GM13977 (cell line): Measurements from ENCODE around the gene SLC35E1.

Experiments
- DNase-seq: peaks from one replicate; pipeline ENCODE4 v3.0.0; 2012; ENCODE audit warnings: low spot score
- in situ Hi-C: fragments of 300-500 bp; cut with MboI; formaldehyde crosslinking; loops from one replicate; pipeline ENCODE4 v1.12.0; 2022; ENCODE audit warnings: low sequenced_read_pairs, low pct_unique_long_range_greater_than_20kb, mixed read lengths, inconsistent platforms; ENCODE audit not compliant: unreplicated experiment
- TF ChIP-seq, protein P1 (sequence below): IDR thresholded peaks from 2 replicates; pipeline ENCODE4 v1.5.1; 2012; ENCODE audit warnings: mild to moderate bottlenecking, control low read depth; ENCODE audit not compliant: insufficient read depth; ENCODE audit errors: extremely low read depth, missing control alignments

The SLC35E1 gene

DNA sequence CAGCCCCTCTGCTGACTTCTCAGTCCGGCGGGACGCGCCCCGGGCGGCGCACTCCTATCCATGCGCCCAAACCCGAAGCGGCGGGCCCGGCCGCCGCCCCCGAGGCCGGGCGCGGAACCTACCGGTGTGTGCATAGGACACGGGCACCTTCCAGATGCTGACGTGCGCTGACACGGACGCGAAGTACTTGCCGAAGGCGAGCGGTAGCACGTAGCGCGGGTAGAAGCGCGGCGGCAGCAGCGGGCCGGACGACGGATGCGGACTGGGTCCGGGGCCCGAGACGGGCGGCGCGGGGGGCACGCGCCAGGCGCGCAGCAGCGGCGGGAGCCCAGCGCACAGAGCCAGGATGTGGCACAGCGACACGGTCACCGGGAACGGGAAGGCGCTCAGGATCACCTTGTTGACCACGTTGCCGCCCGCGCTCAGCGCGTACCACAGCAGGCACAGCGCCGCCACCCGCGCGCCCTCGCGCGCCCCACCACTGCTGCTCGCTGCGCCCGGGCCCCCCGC lies 338 bp downstream of the SLC35E1 start:
- TF ChIP-seq, protein P1, sequence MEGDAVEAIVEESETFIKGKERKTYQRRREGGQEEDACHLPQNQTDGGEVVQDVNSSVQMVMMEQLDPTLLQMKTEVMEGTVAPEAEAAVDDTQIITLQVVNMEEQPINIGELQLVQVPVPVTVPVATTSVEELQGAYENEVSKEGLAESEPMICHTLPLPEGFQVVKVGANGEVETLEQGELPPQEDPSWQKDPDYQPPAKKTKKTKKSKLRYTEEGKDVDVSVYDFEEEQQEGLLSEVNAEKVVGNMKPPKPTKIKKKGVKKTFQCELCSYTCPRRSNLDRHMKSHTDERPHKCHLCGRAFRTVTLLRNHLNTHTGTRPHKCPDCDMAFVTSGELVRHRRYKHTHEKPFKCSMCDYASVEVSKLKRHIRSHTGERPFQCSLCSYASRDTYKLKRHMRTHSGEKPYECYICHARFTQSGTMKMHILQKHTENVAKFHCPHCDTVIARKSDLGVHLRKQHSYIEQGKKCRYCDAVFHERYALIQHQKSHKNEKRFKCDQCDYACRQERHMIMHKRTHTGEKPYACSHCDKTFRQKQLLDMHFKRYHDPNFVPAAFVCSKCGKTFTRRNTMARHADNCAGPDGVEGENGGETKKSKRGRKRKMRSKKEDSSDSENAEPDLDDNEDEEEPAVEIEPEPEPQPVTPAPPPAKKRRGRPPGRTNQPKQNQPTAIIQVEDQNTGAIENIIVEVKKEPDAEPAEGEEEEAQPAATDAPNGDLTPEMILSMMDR = peak; percentile 3
- DNase-seq = peak; percentile 62
- in situ Hi-C loops = no loop called here

DNA sequence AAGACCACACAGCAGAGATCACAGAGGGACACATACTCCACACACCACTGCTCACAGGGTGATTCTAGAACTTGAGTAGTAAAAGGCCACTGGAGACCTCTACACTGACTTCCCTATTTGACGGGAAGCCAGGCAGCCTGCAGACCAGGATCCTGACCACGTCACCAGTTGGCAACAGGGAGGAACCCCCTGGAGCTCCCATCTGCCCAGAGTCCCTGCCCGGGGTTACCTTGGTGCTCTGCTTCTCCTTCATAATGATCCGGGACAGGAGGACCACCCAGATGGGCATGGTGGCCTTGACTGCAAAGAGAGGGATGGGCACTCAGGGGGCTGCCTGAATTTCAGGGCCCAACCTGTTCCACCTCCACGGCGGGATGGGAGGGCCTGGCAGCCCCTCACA lies 932 bp downstream of the SLC35E1 start:
- in situ Hi-C loops = no loop called here
- no peak for DNase-seq
- TF ChIP-seq, protein P1 = no peak

DNA sequence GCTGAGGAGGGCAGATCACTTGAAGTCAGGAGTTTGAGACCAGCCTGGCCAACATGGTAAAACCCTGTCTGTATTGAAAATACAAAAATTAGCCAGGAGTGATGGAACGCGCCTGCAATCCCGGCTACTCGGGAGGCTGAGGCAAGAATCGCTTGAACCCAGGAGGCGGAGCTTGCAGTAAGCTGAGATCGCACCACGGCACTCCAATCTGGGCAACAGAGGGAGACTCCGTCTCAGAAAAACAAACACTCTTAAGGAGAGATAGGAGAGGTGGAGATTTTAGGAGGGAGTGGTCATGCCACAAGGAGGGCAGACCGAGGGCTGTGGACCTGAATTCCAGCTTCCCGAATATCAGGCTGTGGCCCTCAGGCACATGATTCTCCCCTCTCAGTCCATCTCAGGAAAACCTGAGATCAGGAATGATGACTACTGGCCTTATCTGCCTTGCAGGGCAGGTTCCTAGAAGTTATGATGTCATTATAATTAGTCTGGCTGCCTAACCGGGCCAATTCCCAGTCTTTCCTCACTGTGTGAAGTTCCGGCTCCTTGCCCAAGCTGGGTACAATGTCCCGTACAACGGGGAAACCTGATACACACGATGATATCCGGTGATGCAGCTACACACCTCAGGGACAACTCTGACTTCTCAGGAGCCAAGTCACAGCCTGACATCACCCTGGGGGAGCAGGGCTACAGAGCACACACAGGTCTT lies 2.5 kb downstream of the SLC35E1 start:
- in situ Hi-C loops = no loop called here
- TF ChIP-seq, protein P1 = no peak
- no peak for DNase-seq

DNA sequence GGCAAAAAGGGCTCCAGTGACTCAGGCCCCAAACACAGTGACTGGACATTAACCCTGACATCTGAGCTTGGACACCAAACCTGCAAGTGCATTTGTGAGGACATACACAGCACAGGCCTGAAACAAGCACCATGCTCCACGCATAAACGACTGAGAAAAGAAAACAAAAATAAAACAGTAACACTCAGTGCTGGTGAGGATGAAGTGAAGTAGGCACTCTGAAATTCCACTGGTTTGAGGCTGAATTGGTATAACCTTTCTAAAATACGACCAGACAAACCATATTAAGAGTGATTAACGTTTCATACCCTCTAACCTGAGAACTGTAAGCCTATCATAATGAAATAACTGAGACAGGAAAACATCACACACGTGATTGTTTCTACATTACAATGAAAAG lies 5.5 kb downstream of the SLC35E1 start:
- in situ Hi-C loops = no loop called here
- DNase-seq = no peak
- TF ChIP-seq, protein P1 = no peak

DNA sequence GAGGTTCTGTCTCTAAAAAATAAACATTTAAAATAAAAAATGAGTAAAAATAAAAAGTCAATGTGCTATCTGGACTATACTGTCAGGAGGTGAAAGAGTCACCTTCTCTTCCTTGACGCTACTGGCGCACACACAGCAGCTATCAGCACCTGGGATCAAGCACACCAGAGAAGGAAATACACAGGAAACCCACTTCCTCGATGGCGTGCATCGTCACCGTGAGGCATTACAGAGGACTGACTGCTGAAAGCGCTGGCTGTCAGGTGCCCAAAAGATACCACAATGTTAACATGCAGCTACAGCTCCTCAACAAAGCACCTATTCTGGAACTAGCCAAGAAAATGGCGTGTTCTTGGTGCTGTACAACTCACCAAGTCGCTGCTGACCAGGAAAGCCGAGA lies 6.1 kb downstream of the SLC35E1 start:
- no peak for DNase-seq
- TF ChIP-seq, protein P1 = no peak
- in situ Hi-C loops = no loop called here

DNA sequence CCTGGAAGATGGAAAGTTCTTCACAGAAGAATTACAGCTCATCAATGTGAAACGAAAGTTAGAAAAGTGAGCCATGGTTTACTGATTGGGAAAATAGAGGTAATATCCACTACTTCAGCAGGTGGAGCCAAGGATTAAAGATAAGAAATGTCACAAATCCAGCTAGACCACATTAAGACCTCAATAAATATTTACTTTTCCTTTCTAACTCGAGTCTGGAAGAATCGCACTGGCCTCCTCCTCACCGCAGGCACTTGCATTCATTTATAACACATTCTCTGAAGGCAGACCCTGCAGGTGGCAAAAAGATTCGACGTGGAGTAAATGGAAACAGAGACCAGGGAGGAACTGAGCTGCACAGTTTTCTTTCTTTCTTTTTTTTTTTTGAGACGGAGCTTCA lies 7.4 kb downstream of the SLC35E1 start:
- TF ChIP-seq, protein P1 = no peak
- no peak for DNase-seq
- in situ Hi-C loops = no loop called here

DNA sequence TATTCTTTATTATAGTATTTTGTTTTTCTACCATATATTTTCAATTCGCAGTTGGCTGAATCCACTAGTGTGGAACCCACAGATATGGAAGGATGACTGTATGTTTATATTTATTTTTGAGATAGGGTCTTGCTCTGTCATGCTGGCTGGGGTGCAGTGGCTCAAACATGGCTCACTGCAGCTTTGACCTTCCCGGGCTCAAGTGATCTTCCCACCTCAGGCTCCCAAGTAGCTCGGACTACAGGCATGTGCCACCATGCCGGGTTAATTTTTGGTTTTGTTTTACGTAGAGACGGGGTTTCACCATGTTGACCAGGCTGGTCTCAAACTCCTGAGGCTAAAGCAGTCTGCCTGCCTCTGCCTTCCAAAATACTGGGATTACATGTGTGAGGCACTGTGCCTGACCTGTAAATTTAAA lies 9.6 kb downstream of the SLC35E1 start:
- TF ChIP-seq, protein P1 = no peak
- in situ Hi-C loops = no loop called here
- DNase-seq = no peak
